GM08714 (cell line): ENCODE results near the gene HDGFL2.

Experiments used
- H3K4me3 ChIP-seq: fragments of 200-500 bp; sonication (Bioruptor generic); 2 replicates; pipeline ENCODE4 v1.5.1; 2014; ENCODE audit warnings: mild to moderate bottlenecking, low read length, inconsistent platforms
- ZNF274 ChIP-seq: IDR thresholded peaks from 2 replicates; pipeline ENCODE4 v1.6.1; 2012; ENCODE audit warnings: mild to moderate bottlenecking, low read depth, low read length

Gene HDGFL2

DNA sequence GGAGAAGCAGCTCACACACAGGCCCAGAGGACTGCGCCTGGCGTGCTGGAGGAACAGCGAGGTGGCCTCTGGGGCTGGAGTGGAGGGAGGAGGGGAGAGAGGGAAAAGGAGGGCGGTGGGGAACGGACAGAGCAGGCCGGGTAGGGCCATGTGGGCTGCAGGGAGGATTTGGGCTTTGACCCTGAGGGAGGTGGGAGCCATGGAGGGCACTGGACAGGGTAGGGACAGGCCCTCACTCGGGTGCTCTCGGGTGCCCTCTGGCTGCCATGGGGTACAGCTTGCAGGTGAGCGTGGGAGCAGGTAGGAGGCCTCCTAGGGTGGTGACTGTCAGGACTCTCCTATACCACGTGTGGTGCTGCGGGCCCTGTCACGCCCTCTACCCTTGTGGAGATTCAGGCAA, 23.4 kb downstream of the HDGFL2 start:
- no peak for TF ChIP-seq ZNF274

DNA sequence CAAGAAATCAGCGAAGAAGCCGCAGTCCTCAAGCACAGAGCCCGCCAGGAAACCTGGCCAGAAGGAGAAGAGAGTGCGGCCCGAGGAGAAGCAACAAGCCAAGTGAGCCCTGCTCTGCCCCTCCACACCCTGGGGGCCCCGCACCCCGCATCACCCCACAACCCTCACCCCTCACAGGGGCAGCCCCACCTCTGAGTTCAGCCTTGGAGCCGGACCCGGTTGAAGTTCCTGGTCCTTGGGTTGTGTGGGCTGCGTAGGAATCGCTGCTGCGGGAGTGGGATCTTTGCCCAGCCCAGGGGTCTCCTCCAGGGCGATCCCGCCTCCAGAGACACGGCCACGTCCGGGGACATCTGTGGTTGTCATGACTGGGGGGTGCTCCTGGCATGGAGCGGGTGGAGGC, 24.2 kb downstream of the HDGFL2 start:
- no peak for TF ChIP-seq ZNF274

More for the DNA sequence above, 23.4 kb downstream of the HDGFL2 start:
- H3K4me3 ChIP-seq, result no peak overlapping the region

DNA sequence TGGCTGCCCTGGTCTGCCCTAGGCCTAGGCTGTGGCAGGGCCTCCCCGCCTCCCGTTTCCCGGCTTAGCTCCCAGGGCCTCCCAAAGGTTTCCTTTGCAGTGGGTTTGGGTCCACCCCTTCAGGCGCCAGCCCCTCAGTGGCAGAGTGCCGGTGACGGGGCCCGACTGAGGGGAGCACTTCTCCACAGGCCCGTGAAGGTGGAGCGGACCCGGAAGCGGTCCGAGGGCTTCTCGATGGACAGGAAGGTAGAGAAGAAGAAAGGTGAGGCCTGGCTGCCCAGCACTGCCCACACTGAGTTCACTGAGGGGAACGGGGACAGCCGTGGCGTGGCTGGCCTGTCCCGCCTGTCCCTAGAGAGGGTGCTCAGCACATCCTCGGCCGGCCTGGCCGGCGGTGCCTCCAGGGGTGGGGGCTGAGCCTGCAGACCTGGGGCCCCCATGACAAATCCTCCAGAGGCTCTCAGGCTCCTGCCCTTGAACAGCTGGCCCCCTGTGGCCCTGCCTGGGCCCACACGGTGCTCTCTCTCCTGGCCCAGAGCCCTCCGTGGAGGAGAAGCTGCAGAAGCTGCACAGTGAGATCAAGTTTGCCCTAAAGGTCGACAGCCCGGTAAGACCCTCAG, 25.8 kb downstream of the HDGFL2 start:
- no peak for TF ChIP-seq ZNF274
- no peak overlapping the region for H3K4me3 ChIP-seq

More for the DNA sequence above, 24.2 kb downstream of the HDGFL2 start:
- no peak overlapping the region for H3K4me3 ChIP-seq

GRCh38 chr19:4498694-4499093, 26.6 kb downstream of the HDGFL2 start:
- no peak for TF ChIP-seq ZNF274
- no peak overlapping the region for H3K4me3 ChIP-seq

DNA sequence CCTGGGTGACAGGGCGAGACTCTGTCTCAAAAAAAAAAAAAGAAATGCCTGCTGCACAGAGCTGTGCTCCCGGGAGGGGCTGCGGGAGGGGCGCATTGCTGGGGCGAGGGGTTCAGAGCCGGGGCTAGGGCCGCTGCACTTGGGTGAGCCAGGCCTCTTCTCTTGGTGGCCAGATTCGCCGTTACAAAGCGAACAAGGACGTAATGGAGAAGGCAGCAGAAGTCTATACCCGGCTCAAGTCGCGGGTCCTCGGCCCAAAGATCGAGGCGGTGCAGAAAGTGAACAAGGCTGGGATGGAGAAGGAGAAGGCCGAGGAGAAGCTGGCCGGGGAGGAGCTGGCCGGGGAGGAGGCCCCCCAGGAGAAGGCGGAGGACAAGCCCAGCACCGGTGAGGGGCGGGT, 27.2 kb downstream of the HDGFL2 start:
- no peak overlapping the region for H3K4me3 ChIP-seq
- TF ChIP-seq ZNF274, result no peak

DNA sequence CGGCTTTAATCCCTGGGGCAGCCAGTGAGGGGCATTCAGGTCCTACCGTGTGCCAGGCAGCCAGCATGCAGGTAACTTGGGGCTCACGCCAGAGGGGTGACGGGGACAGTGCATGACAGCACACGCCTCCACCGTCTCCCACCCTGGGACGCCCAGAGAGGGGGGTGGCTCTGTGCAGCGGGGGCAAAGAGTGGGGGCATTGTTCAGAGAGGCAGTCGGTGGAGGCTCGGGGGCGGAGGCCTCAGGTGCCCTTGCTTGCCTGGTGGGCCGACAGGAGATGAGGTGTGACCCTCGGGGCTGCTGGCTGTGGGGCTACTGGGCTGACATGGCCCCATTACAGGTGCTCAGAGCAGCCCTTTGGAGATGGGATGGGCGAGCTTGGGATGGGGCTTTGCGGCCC, 27.8 kb downstream of the HDGFL2 start:
- TF ChIP-seq ZNF274, result no peak

GRCh38 chr19:4500841-4501591, 28.9 kb downstream of the HDGFL2 start:
- no peak for TF ChIP-seq ZNF274
- no peak overlapping the region for H3K4me3 ChIP-seq

More for the DNA sequence above, 27.8 kb downstream of the HDGFL2 start:
- H3K4me3 ChIP-seq, result no peak overlapping the region

DNA sequence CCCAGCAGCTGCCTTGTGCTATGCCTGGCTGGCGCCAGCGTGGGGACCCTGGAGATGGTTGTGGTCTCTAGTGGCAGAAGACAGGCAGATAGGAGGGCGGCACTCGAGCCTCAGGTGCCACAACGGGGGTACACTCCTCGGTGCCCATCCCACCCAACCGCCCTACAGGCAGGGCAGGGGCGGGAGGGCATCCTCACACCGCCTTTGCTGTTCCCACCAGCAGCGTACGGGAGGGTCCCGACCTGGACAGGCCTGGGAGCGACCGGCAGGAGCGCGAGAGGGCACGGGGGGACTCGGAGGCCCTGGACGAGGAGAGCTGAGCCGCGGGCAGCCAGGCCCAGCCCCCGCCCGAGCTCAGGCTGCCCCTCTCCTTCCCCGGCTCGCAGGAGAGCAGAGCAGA, 29.6 kb downstream of the HDGFL2 start:
- no peak overlapping the region for H3K4me3 ChIP-seq
- no peak for TF ChIP-seq ZNF274

DNA sequence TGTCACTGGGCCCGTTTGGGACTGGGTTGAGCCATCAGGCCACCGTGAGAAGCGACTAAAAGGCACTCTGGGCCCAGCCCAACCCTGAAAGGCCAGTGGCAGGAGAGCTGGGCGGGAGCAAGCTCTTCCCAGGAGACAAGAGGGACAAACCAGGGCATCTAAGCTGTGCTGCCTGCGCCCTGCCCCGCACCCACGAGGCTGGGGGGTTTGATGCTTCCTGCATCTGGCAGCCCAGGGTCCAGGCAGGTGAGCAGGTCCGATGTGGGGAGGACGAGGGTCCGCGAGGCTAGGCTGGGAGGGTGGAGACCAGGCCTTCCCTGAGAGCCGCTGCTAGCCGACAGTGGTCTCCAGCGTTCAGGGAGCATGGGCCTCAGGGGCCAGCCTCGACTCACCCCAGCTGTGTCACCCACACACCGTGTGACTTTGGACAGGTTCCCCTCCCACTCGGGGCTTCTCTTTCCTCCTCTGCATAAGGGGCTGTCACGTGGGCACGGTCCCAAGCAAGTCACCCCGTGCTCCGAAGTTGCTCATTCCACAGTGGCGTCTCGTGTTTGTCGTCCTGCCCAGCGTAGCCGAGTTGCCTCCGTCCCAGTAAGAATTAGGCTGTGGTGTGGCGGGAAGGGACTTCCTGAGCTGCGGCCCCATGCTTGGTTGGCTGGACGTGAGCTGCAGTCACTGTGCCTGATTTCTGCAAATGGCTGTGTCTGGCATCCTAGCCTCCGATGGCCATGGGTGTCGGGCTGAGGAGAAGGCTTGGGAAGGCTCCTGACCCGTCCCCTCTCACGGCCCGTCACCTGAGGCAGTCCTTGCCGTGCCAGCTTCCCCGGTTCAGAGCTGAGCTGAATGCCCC, 30.4 kb downstream of the HDGFL2 start:
- TF ChIP-seq ZNF274, result no peak
- H3K4me3 ChIP-seq, result no peak overlapping the region

DNA sequence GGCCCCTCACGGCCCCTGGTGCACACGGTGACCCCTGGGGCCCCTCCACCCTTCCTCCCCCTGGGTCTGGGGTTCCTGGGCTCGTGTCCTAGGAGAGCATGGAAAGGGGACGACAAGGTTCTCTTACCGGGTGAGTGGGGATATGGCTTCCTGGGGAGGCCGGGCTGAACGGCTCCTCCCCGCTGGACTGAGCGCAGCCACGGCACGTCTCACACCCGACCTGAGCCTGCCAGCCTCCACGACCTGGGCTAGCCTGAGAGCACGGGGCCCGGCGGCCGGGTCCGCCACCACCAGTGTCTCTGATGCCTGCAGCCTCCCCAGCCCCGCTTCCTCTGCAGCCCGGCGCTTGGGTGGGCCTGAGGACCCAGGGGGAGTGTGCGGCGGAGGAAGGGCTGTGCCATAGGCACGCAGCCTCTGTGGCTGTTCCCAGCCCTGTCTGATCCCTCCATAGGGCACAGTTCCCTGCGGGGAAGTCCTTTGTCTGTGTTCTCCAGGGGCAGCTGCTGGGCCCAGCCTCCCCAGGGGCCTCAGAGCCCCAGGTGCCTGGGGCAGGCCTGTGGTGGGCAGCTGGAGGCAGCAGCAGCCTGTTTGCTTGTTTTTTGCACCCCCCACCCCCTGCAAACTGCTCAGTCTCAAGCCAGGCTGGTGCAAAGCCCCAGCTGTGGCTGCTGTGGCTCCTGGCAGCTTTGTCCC, 31.2 kb downstream of the HDGFL2 start:
- H3K4me3 ChIP-seq, result no peak overlapping the region

GRCh38 chr19:4503825-4504170, 31.7 kb downstream of the HDGFL2 start:
- no peak overlapping the region for H3K4me3 ChIP-seq
- no peak for TF ChIP-seq ZNF274

More for the DNA sequence above, 31.2 kb downstream of the HDGFL2 start:
- TF ChIP-seq ZNF274, result no peak

DNA sequence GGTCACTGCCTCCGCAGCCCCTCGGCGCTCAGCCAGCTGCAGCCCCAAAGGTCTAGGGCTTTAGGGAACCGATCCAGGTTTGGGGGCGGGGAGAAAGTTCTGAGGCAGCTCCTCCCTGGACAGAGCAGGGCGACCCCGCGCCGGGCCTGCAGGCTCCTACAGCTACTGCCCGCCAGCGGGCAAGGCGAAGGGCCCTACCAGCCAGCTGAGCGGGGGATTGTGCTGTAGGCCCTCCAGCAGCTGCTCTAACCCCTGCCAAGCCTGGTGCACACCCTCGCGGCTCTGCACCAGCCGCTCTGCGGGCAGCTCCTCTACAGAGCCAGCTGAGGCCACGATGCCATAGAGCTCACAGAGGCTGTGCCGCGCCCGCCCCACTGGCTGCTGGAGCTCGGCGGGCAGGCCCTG, 32.2 kb downstream of the HDGFL2 start:
- H3K4me3 ChIP-seq, result no peak overlapping the region
- no peak for TF ChIP-seq ZNF274

- H3K4me3 ChIP-seq, result no peak overlapping the region
- no peak for TF ChIP-seq ZNF274
These were observed 32.9 kb downstream of the HDGFL2 start for GRCh38 chr19:4504891-4505569.
